HFF-Myc (cell line): ENCODE results near the gene TGFB3.
A peak's percentile ranks its signal among the peaks of the same experiment; 100 is the strongest.

Source experiments
- DNase-seq: peaks from one replicate; pipeline ENCODE4 v3.0.0-alpha.2; 2011; ENCODE audit warnings: low read depth; ENCODE audit errors: extremely low read depth
- H3K4me3 ChIP-seq: replicated peaks from 2 replicates; pipeline ENCODE4 v1.5.1; 2011; ENCODE audit warnings: low read depth, mild to moderate bottlenecking, control low read depth, low read length
- CTCF ChIP-seq: IDR thresholded peaks from 2 replicates; pipeline ENCODE4 v1.5.1; 2012; ENCODE audit warnings: mild to moderate bottlenecking, low read depth, low read length, control low read depth; ENCODE audit errors: missing control alignments

Gene TGFB3

DNA sequence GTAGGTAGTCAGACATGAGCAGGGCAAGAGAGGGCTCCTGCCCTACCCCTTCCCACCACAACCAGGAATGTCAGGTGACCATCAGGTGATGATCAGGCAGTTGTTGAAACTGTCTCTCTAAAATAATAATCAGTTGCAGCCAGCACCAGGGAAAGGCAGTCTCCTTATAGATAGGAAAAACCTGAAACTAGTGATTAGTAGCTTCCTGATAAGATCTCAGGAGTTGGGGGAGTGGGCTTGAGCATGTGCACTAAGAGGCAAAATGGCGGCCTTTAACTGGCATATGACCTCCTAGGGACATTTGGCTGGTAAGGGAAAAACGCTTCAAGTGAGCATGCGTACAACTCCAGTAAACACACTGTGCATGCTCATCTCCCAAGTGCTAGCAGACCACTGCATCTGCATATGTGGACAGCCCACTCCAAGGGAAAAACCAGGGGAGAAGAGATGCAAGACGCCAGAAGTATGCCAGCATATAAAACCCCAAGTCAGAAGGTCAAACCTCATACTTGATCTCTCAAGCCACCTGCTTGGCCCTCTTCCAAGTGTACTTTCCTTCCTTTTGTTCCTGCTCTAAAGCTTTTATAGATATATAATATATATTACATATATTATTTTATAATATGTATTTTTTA lies 37.1 kb downstream of the TGFB3 start:
- no peak for TF ChIP-seq CTCF
- no peak for DNase-seq
- no peak overlapping the region for H3K4me3 ChIP-seq

- no peak for TF ChIP-seq CTCF
- DNase-seq, result peak; percentile 11
- H3K4me3 ChIP-seq, result no peak overlapping the region
These were observed 40.8 kb downstream of the TGFB3 start for GRCh38 chr14:75941030-75941429.

GRCh38 chr14:75939200-75939599 lies 42.6 kb downstream of the TGFB3 start:
- DNase-seq, result no peak
- no peak for TF ChIP-seq CTCF
- no peak overlapping the region for H3K4me3 ChIP-seq

- no peak overlapping the region for H3K4me3 ChIP-seq
- no peak for DNase-seq
- TF ChIP-seq CTCF, result no peak
These were observed 46.7 kb downstream of the TGFB3 start for GRCh38 chr14:75934998-75935628.

GRCh38 chr14:75933712-75934296 lies 48.0 kb downstream of the TGFB3 start:
- DNase-seq, result no peak
- no peak for TF ChIP-seq CTCF
- H3K4me3 ChIP-seq, result no peak overlapping the region

DNA sequence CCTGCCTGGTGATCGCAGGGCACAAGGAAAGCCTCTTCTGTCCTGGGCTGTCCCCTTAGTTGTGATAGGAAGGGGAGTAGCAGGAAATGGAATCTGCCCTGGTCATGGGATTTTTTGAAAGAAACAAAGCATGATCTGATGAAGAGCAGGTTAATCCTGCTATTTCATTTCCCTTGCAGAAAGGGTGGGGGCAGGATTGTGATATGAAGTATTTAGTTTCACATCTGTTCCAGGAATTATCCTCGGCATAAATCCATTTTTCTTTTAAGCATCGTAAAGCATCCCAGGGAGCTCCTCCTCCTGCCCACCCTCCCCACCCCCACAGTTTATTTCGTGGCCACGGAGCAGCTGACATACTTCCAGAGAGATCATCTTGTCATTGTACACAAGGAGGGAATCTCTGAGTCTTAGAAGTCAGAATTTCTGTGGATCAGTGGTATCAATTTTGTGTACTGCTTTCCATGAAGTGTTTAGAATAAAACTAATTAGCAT lies 53.1 kb downstream of the TGFB3 start:
- TF ChIP-seq CTCF, result no peak
- H3K4me3 ChIP-seq, result no peak overlapping the region
- no peak for DNase-seq
